Keratinocyte (primary cell): Measurements from ENCODE around the gene UBXN11. TPM values are rescaled to one million over a fixed set of nuclear protein-coding genes. Genes with fewer than 3 reads are reported as not detected.
"Not testable (repeated sequence)": the region's sequence is repeated elsewhere in the genome, so short reads cannot be mapped to it uniquely, and the experiment has no call there.

Source experiments
- DNase-seq: peaks from one replicate; pipeline ENCODE4 v3.0.0-alpha.2; 2011; ENCODE audit warnings: low read depth, missing footprints, low spot score
- FAIRE-seq: peaks from 2 replicates; lab custom pipeline; 2011; peaks lifted over from hg19 to GRCh38; lab: Jason Lieb, UNC
- H2AFZ ChIP-seq: 2 replicates; pipeline ENCODE4 v1.6.0; 2012; ENCODE audit warnings: low read length, control low read depth, inconsistent platforms; ENCODE audit not compliant: control insufficient read depth
- H3K27ac ChIP-seq: 2 replicates; pipeline ENCODE4 v1.5.1; 2011; ENCODE audit warnings: low read length; ENCODE audit not compliant: control insufficient read depth, insufficient read depth
- H3K27me3 ChIP-seq: 3 replicates; pipeline ENCODE4 v1.6.0; 2011; ENCODE audit warnings: low read length; ENCODE audit not compliant: control insufficient read depth, insufficient read depth; ENCODE audit errors: extremely low read depth
- H3K36me3 ChIP-seq, 2 experiments: 2 replicates in 1 of 2; 3 replicates in 1 of 2; pipeline ENCODE4 v1.5.1; 2011; ENCODE audit warnings: low read length in 2 of 2, mild to moderate bottlenecking in 1 of 2; ENCODE audit not compliant: control insufficient read depth in 2 of 2, insufficient read depth in 2 of 2; ENCODE audit errors: extremely low read depth in 1 of 2
- H3K4me1 ChIP-seq: 3 replicates; pipeline ENCODE4 v1.5.1; 2011; ENCODE audit warnings: low read length; ENCODE audit not compliant: control insufficient read depth, insufficient read depth; ENCODE audit errors: extremely low read depth
- H3K4me2 ChIP-seq: 3 replicates; pipeline ENCODE4 v1.6.0; 2011; ENCODE audit warnings: low read depth, low read length; ENCODE audit not compliant: control insufficient read depth, insufficient read depth; ENCODE audit errors: extremely low read depth
- H3K4me3 ChIP-seq, 3 experiments: fragments of 200-600 bp in 1 of 3; sonication (generic) in 1 of 3; 2 replicates in 2 of 3; 3 replicates in 1 of 3; pipeline ENCODE4 v1.5.1; 2011 to 2016; ENCODE audit warnings: low read length in 3 of 3, mild to moderate bottlenecking in 3 of 3, control low read depth in 2 of 3, inconsistent platforms in 1 of 3, low read depth in 1 of 3, mixed read lengths in 1 of 3, mixed run types in 1 of 3, moderate library complexity in 1 of 3; ENCODE audit not compliant: control insufficient read depth in 2 of 3, insufficient read depth in 2 of 3; ENCODE audit errors: extremely low read depth in 1 of 3
- H3K79me2 ChIP-seq: 2 replicates; pipeline ENCODE4 v1.6.0; 2012; ENCODE audit warnings: low read length; ENCODE audit not compliant: control insufficient read depth, insufficient read depth
- H3K9ac ChIP-seq: 3 replicates; pipeline ENCODE4 v1.6.0; 2011; ENCODE audit warnings: low read length; ENCODE audit not compliant: control insufficient read depth, insufficient read depth; ENCODE audit errors: extremely low read depth
- H3K9me1 ChIP-seq: 3 replicates; pipeline ENCODE4 v1.6.0; 2011; ENCODE audit warnings: low read length; ENCODE audit not compliant: control insufficient read depth, insufficient read depth; ENCODE audit errors: extremely low read depth
- H3K9me3 ChIP-seq: 2 replicates; pipeline ENCODE4 v1.5.1; 2012; ENCODE audit warnings: low read depth, low read length; ENCODE audit not compliant: control insufficient read depth
- H4K20me1 ChIP-seq: 3 replicates; pipeline ENCODE4 v1.6.0; 2011; ENCODE audit warnings: low read length; ENCODE audit not compliant: control insufficient read depth, insufficient read depth; ENCODE audit errors: extremely low read depth
- CTCF ChIP-seq, 3 experiments: IDR thresholded peaks in 1 of 3; conservative IDR thresholded peaks in 1 of 3; optimal IDR thresholded peaks in 1 of 3; 2 replicates in 2 of 3; 3 replicates in 1 of 3; pipeline versions ENCODE3 to v1.5.1; 2011; ENCODE audit warnings: low read length in 3 of 3, mild to moderate bottlenecking in 3 of 3, moderate library complexity in 2 of 3, control low read depth in 1 of 3, inconsistent platforms in 1 of 3; ENCODE audit not compliant: insufficient read depth in 2 of 3; ENCODE audit errors: extremely low read depth in 1 of 3
- EZH2 ChIP-seq: IDR thresholded peaks from one replicate; pipeline ENCODE4 v1.6.1; 2012; ENCODE audit warnings: inconsistent platforms, mild to moderate bottlenecking, low read length, moderate library complexity
- dilution Hi-C: fragments of 300-500 bp; cut with MboI; formaldehyde crosslinking; loops from one replicate; pipeline ENCODE4 v1.7.0; 2020; ENCODE audit warnings: low sequenced_read_pairs; ENCODE audit not compliant: extremely low pct_ligation_motif_present
- polyA plus RNA-seq, 5 experiments: library from polyadenylated mRNA; depleted of rRNA in 3 of 5; stranded (reverse) in 3 of 5; stranded (forward) in 1 of 5; unstranded in 1 of 5; fragments of >200 nt; gene quantifications; 1 replicate in 1 of 5; 2 replicates in 3 of 5; 3 replicates in 1 of 5; pipeline versions ENCODE4 v1.2.1 to v1.2.3, GENCODE V29; 2011 to 2012; ENCODE audit warnings: missing spikeins in 2 of 5, low read depth in 1 of 5, low replicate concordance in 1 of 5

Gene UBXN11
- polyA plus RNA-seq, 1 donor (not counting 4 experiments of a cell fraction or from before 2014, with no cell fraction given) = 6.6 TPM

- FAIRE-seq = no peak
- H3K27me3 ChIP-seq = no peaks in the 10 kb centered on the region
- H2AFZ ChIP-seq = peak overlapping the region; percentile 99
- peak overlapping the region; percentile 58 to 94 (median 86) for H3K4me3 ChIP-seq
- peak overlapping the region; percentile 78 for H3K9ac ChIP-seq
- dilution Hi-C loops = no loop called here
- H3K4me1 ChIP-seq = peaks cover 17% of the 10 kb centered on the region
- peak overlapping the region; percentile 81 for H3K4me2 ChIP-seq
- H3K36me3 ChIP-seq = peaks cover 0 to 7% of the 10 kb centered on the region in 2 experiments
- no peak for DNase-seq
- H3K27ac ChIP-seq = no peak overlapping the region
- no peaks in the 10 kb centered on the region for H3K79me2 ChIP-seq
- no peaks in the 10 kb centered on the region for H3K9me1 ChIP-seq
- TF ChIP-seq EZH2 (no peak), CTCF (optimal IDR thresholded peaks at IDR 0.05 in 1 of 3, IDR thresholded peaks at IDR 0.05 in 1 of 3, conservative IDR thresholded peaks at IDR 0.05 in 1 of 3; ENCODE audit: extremely low read depth in 1 of 3, insufficient read depth in 2 of 3, low read length in 3 of 3) (no peak)
- H3K9me3 ChIP-seq = no peaks in the 10 kb centered on the region
- no peaks in the 10 kb centered on the region for H4K20me1 ChIP-seq
These were observed 30.2 kb upstream of the UBXN11 start for GRCh38 chr1:26336477-26337205.

GRCh38 chr1:26335774-26336476, 29.5 kb upstream of the UBXN11 start:
- Histone ChIP-seq H3K79me2 (no peaks in the 10 kb centered on the region), H3K36me3 (peaks cover 0 to 8% of the 10 kb centered on the region in 2 experiments), H2AFZ (peak overlapping the region; percentile 99), H4K20me1 (no peaks in the 10 kb centered on the region), H3K4me2 (peak overlapping the region; percentile 81), H3K4me3 (peak overlapping the region; percentile 58 to 94 (median 86)), H3K9me3 (no peaks in the 10 kb centered on the region), H3K9me1 (no peaks in the 10 kb centered on the region), H3K27ac (peak overlapping the region; percentile 47), H3K9ac (peak overlapping the region; percentile 78), H3K27me3 (no peaks in the 10 kb centered on the region), H3K4me1 (peaks cover 24% of the 10 kb centered on the region)
- FAIRE-seq = no peak
- TF ChIP-seq CTCF (optimal IDR thresholded peaks at IDR 0.05 in 1 of 3, IDR thresholded peaks at IDR 0.05 in 1 of 3, conservative IDR thresholded peaks at IDR 0.05 in 1 of 3; ENCODE audit: extremely low read depth in 1 of 3, insufficient read depth in 2 of 3, low read length in 3 of 3) (no peak), EZH2 (no peak)
- dilution Hi-C loops = no loop called here
- no peak for DNase-seq

- not testable (repeated sequence) for FAIRE-seq
These were observed 26.9 kb upstream of the UBXN11 start for GRCh38 chr1:26333312-26333711.

More at GRCh38 chr1:26333312-26333711, 26.9 kb upstream of the UBXN11 start:
- H3K9ac ChIP-seq, H3K27ac ChIP-seq, H2AFZ ChIP-seq, H3K9me3 ChIP-seq, H3K4me3 ChIP-seq, H3K27me3 ChIP-seq, H4K20me1 ChIP-seq, H3K79me2 ChIP-seq, dilution Hi-C loops, H3K9me1 ChIP-seq, DNase-seq, H3K36me3 ChIP-seq, H3K4me2 ChIP-seq: not testable (repeated sequence)
- peaks cover 21% of the 10 kb centered on the region for H3K4me1 ChIP-seq
